ENCODE results near the gene IP6K3.

The IP6K3 gene

DNA sequence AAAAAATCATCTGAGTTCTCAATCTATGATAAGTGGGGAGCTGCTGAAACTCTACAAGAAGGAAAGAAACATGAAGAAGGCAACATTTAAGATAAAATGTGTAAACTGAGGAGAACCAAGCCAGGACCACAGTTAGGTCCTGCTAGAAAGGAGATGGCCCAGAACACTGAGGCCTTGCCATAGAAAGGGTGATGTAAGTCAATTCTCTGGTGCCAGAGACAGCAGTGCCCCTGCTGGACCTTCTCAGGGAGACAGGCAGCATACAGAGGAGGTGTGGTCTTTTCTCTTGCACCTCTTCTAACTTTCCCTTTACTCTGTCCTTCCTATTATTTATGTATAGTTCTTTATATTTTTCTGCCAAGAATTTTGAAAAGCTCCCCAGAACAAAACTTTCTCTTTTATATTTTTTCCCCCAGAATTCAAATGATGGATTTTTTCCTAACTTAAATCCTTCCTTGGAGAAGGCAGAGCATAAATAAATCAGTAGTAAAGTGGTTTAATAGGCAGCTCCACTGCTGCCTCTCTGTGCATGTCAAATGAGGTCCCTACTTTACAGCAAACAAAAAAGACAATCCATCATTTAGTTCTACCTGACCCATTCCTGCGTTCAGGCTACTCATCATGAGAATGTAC lies 44.2 kb downstream of the IP6K3 start:
- peak; percentile 23 for DNase-seq

DNA sequence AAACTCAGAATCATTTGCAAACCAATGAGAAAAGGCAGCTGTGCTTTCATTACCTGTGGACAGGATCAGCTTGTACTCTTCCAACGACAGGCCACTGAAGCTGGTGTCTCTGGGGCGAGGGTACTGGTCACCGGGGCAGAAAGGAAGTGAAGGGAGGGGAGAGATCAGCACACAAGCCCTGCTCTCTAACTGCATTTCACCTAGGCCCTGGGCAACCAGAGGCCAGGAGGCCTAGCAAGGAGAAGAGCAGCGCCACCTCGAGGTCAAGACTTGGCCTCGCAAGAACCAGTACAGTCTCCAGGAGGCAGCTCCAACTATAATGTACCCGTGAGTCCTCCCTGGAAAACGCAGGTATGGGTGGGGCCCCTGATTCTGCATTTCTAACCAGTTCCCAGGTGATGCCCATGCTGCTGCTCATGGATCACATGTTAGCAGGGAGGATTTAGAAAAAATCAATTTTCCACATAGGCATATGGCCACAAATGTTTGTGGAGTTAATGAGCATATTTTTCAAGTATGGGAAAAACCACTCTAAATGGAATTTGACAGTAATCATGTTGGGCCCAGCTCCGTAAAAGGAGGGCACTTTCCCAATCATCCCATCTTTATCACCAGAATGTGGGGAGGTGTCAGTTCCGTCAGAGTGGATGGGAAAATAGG lies 46.2 kb downstream of the IP6K3 start:
- DNase-seq, result peak; percentile 74

DNA sequence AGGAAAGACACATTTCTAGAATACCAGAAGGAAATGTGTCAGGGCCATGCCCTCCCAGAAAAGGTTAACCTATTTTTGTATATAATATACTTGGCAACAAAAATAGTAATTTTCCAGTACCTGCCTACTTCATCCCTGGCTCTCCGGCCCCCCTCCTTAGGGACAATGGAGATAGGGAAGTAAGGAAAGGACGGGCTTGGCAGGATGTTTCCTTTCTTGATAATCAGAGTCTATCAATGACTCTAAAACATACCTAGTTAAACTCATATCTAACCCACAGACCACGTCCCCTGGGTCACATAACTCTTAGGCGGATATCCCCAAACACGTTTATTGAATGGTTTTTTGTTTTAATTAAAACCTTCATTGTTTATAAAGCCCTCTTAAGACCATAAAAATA lies 47.0 kb downstream of the IP6K3 start:
- DNase-seq, result no peak

DNA sequence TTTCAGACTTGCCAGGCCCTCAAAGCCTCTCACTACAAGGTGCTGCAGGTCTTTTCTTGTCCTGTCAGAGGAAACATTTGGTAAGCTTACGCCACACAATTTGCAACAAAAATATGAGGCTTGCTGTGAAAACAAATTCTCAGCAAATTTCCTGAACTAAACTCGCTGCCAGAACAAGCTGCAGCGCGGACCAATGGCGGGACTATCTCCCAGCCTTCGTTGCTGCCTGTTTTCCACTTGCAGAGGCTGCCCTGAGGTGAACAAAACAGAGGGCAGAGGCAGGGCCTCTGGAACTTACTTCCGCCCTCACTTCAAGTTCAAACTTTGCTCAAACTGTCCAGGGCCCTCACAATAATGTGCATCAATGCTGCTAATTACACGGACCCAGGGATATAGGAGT lies 47.6 kb downstream of the IP6K3 start:
- no peak for DNase-seq

DNA sequence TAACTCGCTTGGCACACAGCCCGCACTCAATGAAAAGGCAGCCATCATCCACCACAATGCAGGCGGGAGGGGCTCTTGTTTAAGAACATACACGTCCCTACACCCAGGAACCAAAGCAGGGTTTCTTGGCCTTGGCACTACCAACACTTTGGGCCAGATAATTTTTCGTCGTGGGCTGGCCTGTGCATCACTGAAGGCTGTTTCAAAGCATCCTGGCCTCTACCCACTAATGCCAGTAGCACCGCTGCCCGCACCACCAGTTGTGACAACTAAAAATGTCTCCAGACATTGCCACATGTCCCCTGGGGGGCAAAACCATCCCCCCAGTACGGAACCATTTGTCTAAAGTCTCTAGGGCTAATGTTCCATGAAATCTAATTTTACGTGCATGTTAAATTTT lies 48.2 kb downstream of the IP6K3 start:
- DNase-seq, result no peak

DNA sequence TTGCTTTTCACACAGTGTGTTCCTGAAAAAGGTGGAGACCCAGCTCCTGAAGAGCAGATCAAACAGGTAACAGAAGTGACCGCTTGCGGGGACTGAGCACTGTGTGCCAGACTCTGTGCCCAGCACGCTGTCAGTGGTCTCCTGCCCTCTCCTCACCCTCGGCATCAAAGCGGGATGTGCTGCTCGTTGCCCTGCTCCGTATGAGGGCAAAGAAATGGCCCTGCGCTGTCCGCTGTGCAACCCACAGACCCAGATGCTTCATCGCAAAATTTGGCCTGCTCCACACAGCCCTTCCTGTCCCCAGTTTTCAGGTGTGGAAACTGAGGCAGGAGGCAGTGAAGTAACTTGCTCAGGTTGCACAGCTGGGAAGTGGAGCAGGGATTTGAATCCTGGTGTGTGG lies 48.9 kb downstream of the IP6K3 start:
- no peak for DNase-seq

DNA sequence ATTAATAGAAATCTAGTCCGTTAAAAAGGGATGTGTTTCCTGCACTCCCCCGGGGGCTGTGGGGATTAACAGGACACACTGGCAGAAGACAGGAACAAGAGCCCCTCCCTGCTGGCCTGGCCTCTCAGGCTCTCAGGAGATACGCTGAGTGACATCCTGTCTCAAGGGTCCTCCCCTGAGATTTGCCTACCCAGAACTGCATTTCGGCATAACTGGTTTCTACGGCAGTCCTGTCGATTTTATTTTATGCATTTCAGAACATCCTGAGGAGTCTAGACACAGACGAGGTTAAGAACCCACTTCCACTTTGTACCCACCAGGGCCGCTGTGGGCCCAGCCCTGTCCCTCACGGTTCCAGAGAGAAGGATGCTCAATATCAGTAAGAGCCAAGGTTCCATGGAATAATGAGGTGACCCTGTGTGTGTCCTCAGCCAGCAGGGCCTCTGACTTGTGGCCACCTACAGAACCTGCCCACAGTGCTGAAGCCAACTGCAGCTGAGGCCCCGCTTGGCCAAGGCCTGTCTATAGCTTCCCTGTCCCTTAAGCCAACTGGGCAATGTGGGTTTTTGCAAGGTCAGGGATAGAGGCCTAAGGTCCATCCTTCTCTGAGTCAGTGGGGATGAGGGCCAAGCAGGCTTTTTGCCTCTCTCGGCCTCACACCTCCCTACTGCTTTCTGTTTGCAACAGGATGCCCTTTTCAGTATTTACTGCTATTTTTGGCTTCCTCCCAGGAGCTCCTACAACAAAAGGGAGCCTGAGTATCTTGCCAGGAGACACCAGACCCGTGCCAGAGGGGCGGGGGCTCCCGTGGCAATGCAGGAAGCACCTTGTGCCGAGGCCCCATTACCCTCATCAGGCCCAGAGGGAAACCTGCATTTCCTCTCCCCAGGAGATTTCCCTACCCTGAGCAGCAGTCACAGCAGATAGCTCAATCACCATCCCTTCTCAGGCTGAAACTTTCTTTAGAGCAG lies 49.9 kb downstream of the IP6K3 start:
- peak; percentile 36 for DNase-seq

DNA sequence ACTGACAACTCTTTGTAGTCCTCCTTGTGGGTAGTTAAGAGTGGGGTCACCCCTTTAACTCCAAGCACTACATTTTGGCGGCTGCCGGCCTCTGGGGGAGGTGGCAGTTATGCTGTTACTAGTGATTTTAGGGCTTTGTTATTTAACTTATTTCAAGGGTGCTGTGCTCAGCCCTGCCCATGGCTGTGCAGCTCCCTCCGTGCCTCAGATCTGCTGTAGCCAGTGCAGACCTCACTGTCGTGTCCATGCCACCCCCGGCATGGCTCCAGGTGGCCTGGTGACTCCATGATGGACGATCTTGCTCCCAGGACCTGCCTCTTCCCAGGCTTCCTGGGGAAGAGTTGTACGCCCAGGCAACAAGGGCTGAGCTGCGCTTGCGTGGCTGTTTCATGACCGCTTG lies 50.6 kb downstream of the IP6K3 start:
- DNase-seq, result no peak

DNA sequence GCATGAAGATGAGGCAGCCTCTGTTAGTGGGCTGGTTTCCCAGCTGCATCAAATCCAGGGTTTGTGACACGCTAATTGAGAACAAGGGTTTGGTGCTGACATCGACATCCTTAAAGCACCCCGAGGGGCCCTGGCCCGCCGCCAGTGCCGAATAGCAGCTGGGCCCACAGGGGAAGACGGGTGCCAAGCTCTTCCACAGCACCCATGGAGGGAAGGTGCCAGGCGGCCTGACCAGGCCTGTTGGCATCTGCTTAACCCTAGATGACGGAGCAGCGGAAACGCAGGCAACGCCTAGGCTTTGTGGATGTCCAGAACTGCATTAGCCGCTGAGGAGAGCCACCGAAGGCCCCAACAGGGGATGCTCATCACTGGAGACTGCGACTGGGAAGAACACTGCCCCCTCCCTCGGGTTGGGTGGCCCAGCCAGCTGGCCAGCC lies 51.2 kb downstream of the IP6K3 start:
- no peak for DNase-seq

DNA sequence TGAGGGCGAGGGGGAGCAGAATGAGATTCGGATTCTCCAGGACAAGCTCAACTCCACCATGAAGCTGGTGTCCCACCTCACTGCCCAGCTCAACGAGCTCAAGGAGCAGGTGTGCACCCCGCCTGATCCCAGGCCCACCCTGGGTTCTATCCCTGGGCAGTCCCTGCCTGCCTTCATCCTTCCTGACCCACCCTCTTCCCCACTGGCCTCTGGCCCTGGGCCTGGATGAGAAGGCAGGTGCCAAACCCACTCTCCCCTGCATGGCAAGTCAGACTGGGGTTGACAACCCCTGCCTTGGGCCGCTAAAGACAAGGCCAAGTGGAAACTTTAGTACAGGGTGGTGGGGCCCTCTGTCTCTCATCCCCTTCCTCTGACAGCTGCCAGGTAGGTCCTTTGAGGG lies 51.7 kb downstream of the IP6K3 start:
- no peak for DNase-seq

DNA sequence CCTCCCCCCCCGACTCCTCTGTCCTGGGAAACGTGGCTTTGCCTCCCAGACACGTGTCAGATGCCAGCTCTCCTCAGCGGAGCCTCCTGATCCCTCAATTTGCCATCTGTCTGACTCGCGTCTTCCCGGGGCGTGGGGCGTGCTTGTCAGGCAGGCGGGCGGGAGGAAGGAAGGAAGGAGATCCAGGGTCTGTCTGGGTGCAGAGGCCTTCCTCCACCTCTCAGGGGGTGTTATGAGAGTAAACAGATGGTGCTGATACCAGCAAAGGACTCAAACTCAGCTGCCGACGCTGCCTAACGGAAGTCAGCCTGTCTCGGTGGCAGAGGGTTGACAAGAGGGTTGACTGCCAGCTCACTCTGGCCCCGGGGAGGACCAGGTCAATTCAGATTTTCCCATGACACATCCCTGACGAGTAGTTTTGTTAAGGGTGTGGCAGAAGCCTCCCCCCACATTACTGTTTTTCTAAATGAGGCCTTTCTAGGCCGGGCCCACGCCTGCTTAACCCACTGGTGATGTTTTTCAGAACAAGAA lies 52.2 kb downstream of the IP6K3 start:
- DNase-seq, result peak; percentile 13

DNA sequence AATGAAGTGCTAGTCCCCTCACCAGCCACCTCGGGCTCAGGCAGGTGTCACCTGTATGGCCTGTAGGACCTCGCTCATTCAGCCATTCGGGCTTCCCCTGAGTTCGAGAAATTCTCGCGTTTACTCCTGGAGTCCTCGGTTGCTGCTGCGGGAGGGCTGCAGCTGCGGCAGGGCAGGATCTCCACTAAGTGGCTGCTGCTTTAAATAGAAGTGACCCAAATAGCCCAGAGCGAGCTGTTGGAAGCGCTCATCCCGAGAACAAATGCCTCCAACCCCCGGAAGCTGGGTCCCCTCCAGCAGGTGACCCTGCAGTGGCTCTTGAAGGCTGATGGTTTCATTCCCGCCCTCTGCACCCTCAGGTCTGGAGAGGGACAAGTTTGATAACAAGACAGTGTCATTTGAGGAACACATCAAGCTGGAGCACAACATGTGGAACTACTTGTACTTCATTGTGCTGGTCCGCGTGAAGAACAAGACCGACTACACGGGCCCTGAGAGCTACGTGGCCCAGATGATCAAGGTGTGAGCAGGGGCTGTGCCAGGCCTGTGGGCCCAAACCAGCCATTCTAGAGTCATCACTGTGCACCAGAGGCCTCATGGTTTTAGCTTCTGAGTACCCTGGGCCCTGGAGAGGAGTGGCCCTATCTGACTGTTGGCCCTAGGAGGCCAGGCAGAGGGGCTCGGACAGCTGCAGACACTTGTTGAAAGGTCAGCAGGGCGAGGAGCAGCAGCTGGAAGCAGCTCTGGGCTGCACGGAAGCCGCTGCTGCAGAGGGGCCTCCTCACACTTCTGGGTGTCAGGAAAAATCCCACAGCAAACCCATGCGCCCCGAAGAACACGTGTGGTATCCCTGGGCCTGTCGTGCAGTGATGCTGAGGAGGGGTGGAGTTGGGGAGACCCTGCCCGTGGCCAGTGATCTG lies 53.3 kb downstream of the IP6K3 start:
- no peak for DNase-seq

DNA sequence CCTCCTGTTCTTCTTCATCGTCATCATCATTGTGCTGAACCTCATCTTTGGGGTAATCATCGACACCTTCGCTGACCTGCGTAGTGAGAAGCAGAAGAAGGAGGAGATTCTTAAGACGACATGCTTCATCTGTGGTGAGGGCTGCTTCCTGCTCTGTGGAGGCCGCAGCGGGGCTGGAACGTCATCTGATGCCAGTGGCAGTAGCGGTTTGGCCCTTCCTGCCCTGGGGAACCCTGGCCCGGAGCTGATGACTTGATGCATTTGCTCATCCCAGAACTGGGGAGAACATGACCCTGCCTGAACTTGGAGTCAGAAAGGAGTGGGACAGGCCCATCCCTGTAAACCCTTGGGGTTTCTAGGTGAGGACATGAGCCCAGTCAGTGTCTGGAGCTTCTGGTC lies 53.9 kb downstream of the IP6K3 start:
- DNase-seq, result peak; percentile 86

DNA sequence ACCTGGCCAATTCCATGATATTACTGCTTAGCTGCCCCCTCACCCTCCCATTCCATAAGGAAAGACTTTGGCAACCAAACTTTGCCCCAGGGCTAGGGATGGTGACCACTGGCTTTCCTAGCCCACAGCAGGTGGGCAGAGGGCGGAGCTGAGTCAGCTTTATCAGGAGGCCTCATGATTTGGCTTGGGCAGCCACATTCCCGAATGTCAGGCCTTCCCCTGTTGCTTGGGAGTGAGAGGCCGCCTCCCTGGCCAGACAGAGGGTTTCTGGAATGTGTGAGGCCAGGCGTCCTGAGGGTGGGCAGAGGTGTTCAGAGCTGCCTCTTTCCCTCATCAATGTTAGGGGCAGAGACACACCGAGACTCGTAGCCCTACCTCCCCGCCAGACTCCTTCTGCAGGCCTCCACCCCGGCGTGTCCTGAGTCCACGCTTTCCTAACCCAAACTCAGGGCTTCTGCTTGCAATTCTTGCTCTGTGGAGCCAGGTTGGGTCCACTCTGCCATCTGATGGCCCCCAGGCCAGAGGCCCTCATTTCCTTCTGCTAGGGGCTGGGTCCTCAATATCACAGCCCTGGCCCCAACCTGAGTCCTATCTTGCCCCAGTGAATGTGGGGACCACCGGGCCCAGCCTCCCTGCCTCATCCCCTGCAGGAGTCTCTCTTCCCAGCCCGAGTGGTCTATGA lies 54.5 kb downstream of the IP6K3 start:
- DNase-seq, result no peak

DNA sequence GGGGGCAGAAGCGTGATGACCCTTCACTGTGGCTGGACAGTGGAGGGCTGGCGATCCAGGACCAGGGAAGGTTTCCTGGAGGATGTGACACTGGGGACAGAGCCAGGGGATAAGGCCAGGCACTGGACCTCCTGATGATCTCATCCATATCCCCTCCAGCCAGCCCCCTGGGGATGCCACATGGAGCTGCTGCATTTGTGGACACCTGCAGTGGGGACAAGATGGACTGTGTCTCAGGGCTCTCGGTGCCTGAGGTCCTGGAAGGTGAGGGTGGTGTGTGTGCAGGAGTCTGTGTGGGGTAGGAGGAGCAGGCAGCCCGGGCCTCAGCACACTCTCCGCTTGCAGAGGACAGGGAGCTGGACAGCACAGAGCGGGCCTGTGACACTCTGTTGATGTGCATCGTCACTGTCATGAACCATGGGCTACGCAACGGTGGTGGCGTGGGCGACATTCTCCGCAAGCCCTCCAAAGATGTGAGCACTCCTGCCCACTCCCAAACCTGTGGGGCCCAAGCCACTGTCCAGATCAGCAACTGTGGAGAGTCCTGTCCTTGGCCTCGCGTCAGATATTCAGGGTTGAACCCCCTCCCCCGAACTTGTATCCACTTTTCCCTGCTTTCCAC lies 55.1 kb downstream of the IP6K3 start:
- DNase-seq, result no peak

DNA sequence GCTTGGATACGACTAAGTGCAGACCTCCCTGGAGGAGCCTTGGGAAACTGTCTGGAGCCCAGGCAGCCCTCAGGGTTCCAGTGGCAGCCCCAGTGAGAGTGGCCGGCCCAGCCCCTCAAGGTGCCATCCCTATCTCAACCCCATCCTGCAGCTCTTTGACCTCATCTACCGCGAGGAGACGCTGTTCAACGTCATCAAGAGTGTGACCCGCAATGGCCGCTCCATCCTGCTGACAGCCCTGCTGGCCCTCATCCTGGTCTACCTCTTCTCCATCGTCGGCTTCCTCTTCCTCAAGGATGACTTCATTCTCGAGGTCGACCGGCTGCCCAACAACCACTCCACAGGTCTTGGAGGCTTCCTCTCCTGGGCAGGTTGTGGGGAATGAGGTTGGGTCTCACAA lies 55.9 kb downstream of the IP6K3 start:
- no peak for DNase-seq

DNA sequence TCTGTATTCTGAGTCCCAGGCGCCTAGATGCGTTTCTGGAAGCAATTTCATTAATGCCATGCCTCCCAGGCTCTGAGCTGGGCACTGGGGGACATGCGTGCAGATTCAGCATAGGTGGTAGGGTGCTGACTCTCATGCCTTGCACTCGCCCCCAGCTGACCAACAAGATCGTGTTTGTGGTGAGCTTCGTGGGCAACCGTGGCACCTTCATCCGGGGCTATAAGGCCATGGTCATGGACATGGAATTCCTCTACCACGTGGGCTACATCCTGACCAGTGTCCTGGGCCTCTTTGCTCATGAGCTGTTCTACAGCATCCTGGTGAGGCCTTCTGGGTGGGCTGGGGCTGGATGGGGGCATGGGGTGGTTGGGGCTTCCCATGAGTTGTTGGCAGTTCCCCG lies 56.8 kb downstream of the IP6K3 start:
- DNase-seq, result no peak

DNA sequence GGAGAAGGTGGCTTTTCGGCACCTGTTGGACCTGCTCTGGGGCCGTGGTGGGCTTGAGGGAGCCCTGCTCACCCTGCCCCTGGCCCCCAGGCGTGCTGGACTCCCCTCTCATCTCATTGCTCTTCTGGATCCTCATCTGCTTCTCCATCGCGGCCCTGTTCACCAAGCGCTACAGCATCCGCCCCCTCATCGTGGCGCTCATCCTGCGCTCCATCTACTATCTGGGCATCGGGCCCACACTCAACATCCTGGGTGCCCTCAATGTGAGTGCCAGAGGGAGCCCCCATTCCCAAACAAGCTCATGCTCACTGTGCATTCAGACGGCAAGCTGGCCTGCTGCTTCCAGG lies 57.6 kb downstream of the IP6K3 start:
- no peak for DNase-seq

DNA sequence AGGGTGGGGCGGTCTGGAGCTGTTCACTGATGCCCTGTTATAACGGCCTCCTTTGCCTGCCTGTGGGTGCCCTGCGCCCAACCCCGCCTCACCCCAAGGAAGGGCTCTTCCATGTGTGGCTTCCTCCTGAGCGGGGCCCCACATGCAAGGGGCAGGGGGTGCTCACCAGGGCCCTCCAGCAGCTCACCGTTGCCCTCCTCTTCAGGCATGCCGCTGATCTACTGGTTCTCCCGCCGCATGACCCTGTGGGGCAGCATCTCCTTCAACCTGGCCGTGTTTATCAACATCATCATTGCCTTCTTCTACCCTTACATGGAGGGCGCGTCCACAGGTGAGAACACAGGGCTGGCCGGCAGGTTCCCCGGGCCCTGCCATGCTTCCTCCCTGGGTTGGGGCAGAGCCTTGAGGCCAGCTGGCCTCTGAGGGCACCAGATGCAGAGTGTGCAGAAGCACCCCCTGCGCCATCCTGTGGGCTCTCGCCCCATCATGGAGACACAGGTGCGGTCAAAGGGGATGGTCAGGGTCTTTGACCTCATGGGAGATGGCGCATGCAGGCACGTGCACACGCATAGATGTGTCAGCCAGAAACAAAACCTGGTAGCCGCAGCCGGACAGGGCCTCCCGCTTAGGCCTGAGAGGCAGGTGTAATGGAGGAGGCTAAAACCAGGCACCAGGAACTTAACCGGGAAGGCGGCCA lies 58.1 kb downstream of the IP6K3 start:
- DNase-seq, result no peak

DNA sequence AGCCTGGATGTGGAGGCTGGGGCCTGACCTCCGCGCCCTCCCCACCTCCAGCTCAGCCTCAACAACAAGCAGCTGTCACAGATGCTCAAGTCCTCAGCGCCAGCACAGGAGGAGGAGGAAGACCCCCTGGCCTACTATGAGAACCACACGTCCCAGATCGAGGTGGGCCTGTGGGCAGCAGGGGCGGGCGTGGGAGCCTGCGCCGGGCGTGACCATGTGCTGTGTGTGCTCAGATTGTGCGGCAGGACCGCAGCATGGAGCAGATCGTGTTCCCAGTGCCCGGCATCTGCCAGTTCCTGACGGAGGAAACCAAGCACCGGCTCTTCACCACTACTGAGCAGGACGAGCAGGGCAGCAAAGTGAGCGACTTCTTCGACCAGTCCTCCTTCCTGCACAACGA lies 58.7 kb downstream of the IP6K3 start:
- no peak for DNase-seq
